SK-N-SH treated with all-trans-retinoic acid at 6 μM for 48 hours (cell line): ENCODE results near the gene URB1.
"Not testable (repeated sequence)": the region's sequence is repeated elsewhere in the genome, so short reads cannot be mapped to it uniquely, and the experiment has no call there.

Source experiments
- ATAC-seq: fragments of 200-7000 bp; cut with Tn5 transposase; 3 replicates; pipeline ENCODE4 v1.9.1; 2020; ENCODE audit warnings: mild to moderate bottlenecking, moderate library complexity
- ARNTL ChIP-seq: fragments of 450-650 bp; formaldehyde crosslinking; IDR thresholded peaks from 2 replicates; pipeline ENCODE4 v1.5.0; 2020; ENCODE audit warnings: low read depth, mild to moderate bottlenecking, moderate library complexity, borderline replicate concordance
- CREB5 ChIP-seq: fragments of 250-450 bp; sonication (Bioruptor Pico); IDR thresholded peaks from 2 replicates; pipeline ENCODE4 v1.5.1; 2020; ENCODE audit warnings: low read depth, mild to moderate bottlenecking, moderate library complexity
- CSDC2 ChIP-seq: fragments of 250-450 bp; sonication (Bioruptor Pico); IDR thresholded peaks from 2 replicates; pipeline ENCODE4 v1.5.0; 2020; ENCODE audit warnings: mild to moderate bottlenecking, moderate library complexity
- ESRRG ChIP-seq: fragments of 250-450 bp; sonication (Bioruptor Pico); IDR thresholded peaks from 2 replicates; pipeline ENCODE4 v1.6.1; 2021; ENCODE audit warnings: mild to moderate bottlenecking
- GLIS3 ChIP-seq: fragments of 250-450 bp; sonication (Bioruptor Pico); IDR thresholded peaks from 2 replicates; pipeline ENCODE4 v1.5.0; 2020; ENCODE audit warnings: mild to moderate bottlenecking, moderate library complexity
- ISL1 ChIP-seq: fragments of 250-450 bp; sonication (Bioruptor Pico); IDR thresholded peaks from 2 replicates; pipeline ENCODE4 v2.1.2; 2022; ENCODE audit warnings: mild to moderate bottlenecking, moderate library complexity
- OSR1 ChIP-seq: fragments of 250-450 bp; sonication (Bioruptor Pico); IDR thresholded peaks from 2 replicates; pipeline ENCODE4 v1.8.0; 2022; ENCODE audit warnings: moderate library complexity, mild to moderate bottlenecking, inconsistent platforms
- PPARA ChIP-seq: fragments of 250-450 bp; sonication (Bioruptor Pico); IDR thresholded peaks from 2 replicates; pipeline ENCODE4 v1.5.0; 2020; ENCODE audit warnings: mild to moderate bottlenecking, borderline replicate concordance
- RARB ChIP-seq: fragments of 250-450 bp; sonication (Bioruptor Pico); IDR thresholded peaks from 2 replicates; pipeline ENCODE4 v1.8.0; 2021; ENCODE audit warnings: mild to moderate bottlenecking, moderate library complexity
- SNAI2 ChIP-seq: fragments of 250-450 bp; sonication (Bioruptor Pico); IDR thresholded peaks from 2 replicates; pipeline ENCODE4 v1.5.0; 2020; ENCODE audit warnings: mild to moderate bottlenecking, moderate library complexity
- TCF4 ChIP-seq: fragments of 250-450 bp; sonication (Bioruptor Pico); IDR thresholded peaks from 2 replicates; pipeline ENCODE4 v1.8.0; 2021; ENCODE audit warnings: mild to moderate bottlenecking, moderate library complexity, borderline replicate concordance
- TOX ChIP-seq: fragments of 250-450 bp; sonication (Bioruptor Pico); IDR thresholded peaks from 2 replicates; pipeline ENCODE4 v1.8.0; 2021; ENCODE audit warnings: mild to moderate bottlenecking, moderate library complexity, borderline replicate concordance
- TSHZ2 ChIP-seq: fragments of 250-450 bp; sonication (Bioruptor Pico); IDR thresholded peaks from 2 replicates; pipeline ENCODE4 v1.5.0; 2020; ENCODE audit warnings: mild to moderate bottlenecking, moderate library complexity
- ZC3H10 ChIP-seq: fragments of 250-450 bp; sonication (Bioruptor Pico); IDR thresholded peaks from 2 replicates; pipeline ENCODE4 v1.5.1; 2021; ENCODE audit warnings: mild to moderate bottlenecking, moderate library complexity
- ZFP3 ChIP-seq: fragments of 250-450 bp; sonication (Bioruptor Pico); IDR thresholded peaks from 2 replicates; pipeline ENCODE4 v1.5.0; 2020; ENCODE audit warnings: mild to moderate bottlenecking, moderate library complexity
- ZNF565 ChIP-seq: fragments of 450-650 bp; formaldehyde crosslinking; conservative IDR thresholded peaks from 2 replicates; pipeline ENCODE4 v1.5.0; 2020; ENCODE audit warnings: low read depth, mild to moderate bottlenecking, moderate library complexity
- ZNF70 ChIP-seq: fragments of 450-650 bp; formaldehyde crosslinking; IDR thresholded peaks from 2 replicates; pipeline ENCODE4 v1.5.0; 2020; ENCODE audit warnings: mild to moderate bottlenecking, moderate library complexity
- ZNF8 ChIP-seq: fragments of 450-650 bp; formaldehyde crosslinking; IDR thresholded peaks from 2 replicates; pipeline ENCODE4 v1.5.0; 2020; ENCODE audit warnings: mild to moderate bottlenecking, moderate library complexity
- TF ChIP-seq, protein P1 (sequence below): fragments of 250-450 bp; sonication (Bioruptor Pico); IDR thresholded peaks from 2 replicates; pipeline ENCODE4 v1.5.1; 2021; ENCODE audit warnings: mild to moderate bottlenecking, moderate library complexity
- TF ChIP-seq, protein P2 (sequence below): fragments of 250-450 bp; sonication (Bioruptor Pico); IDR thresholded peaks from 2 replicates; pipeline ENCODE4 v1.8.0; 2020; ENCODE audit warnings: mild to moderate bottlenecking, moderate library complexity, borderline replicate concordance

The URB1 gene

GRCh38 chr21:32392880-32393676 lies at the start of gene URB1:
Gene URB1 (minus strand): TSS chr21:32393012. CDS start chr21:32392910, 102 bp downstream.
- TF ChIP-seq ARNTL (no peak), ZNF70 (no peak), TCF4 (no peak), SNAI2 (no peak), ZNF565 (CRISPR knock-in tag) (no peak), RARB (CRISPR knock-in tag) (no peak), GLIS3 (no peak), ZNF8 (CRISPR knock-in tag) (no peak), OSR1 (no peak), CSDC2 (CRISPR knock-in tag) (no peak), CREB5 (no peak), ZFP3 (no peak), TOX (no peak), ISL1 (CRISPR knock-in tag) (no peak), ZC3H10 (CRISPR knock-in tag) (no peak), TSHZ2 (no peak), PPARA (CRISPR knock-in tag) (no peak), ESRRG (CRISPR knock-in tag) (no peak)
- TF ChIP-seq, protein P1, sequence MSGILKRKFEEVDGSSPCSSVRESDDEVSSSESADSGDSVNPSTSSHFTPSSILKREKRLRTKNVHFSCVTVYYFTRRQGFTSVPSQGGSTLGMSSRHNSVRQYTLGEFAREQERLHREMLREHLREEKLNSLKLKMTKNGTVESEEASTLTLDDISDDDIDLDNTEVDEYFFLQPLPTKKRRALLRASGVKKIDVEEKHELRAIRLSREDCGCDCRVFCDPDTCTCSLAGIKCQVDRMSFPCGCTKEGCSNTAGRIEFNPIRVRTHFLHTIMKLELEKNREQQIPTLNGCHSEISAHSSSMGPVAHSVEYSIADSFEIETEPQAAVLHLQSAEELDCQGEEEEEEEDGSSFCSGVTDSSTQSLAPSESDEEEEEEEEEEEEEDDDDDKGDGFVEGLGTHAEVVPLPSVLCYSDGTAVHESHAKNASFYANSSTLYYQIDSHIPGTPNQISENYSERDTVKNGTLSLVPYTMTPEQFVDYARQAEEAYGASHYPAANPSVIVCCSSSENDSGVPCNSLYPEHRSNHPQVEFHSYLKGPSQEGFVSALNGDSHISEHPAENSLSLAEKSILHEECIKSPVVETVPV (CRISPR knock-in tag), result no peak
- TF ChIP-seq, protein P2, sequence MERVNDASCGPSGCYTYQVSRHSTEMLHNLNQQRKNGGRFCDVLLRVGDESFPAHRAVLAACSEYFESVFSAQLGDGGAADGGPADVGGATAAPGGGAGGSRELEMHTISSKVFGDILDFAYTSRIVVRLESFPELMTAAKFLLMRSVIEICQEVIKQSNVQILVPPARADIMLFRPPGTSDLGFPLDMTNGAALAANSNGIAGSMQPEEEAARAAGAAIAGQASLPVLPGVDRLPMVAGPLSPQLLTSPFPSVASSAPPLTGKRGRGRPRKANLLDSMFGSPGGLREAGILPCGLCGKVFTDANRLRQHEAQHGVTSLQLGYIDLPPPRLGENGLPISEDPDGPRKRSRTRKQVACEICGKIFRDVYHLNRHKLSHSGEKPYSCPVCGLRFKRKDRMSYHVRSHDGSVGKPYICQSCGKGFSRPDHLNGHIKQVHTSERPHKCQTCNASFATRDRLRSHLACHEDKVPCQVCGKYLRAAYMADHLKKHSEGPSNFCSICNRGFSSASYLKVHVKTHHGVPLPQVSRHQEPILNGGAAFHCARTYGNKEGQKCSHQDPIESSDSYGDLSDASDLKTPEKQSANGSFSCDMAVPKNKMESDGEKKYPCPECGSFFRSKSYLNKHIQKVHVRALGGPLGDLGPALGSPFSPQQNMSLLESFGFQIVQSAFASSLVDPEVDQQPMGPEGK, result no peak
- ATAC-seq, result peak; percentile 96

GRCh38 chr21:32437729-32438128 lies 44.9 kb upstream of the URB1 start:
- no peak for ATAC-seq
- TF ChIP-seq ISL1 (CRISPR knock-in tag), result no peak
- no peak for TF ChIP-seq ARNTL
- TF ChIP-seq TSHZ2, result no peak

GRCh38 chr21:32432982-32433660 lies 40.3 kb upstream of the URB1 start:
- not testable (repeated sequence) for ATAC-seq
